ENCODE results near the gene TMX2.

- TF ChIP-seq, protein P1, sequence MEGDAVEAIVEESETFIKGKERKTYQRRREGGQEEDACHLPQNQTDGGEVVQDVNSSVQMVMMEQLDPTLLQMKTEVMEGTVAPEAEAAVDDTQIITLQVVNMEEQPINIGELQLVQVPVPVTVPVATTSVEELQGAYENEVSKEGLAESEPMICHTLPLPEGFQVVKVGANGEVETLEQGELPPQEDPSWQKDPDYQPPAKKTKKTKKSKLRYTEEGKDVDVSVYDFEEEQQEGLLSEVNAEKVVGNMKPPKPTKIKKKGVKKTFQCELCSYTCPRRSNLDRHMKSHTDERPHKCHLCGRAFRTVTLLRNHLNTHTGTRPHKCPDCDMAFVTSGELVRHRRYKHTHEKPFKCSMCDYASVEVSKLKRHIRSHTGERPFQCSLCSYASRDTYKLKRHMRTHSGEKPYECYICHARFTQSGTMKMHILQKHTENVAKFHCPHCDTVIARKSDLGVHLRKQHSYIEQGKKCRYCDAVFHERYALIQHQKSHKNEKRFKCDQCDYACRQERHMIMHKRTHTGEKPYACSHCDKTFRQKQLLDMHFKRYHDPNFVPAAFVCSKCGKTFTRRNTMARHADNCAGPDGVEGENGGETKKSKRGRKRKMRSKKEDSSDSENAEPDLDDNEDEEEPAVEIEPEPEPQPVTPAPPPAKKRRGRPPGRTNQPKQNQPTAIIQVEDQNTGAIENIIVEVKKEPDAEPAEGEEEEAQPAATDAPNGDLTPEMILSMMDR (IDR thresholded peaks at IDR 0.05; ENCODE audit: poor library complexity): peak; percentile 37
- TF ChIP-seq EZH2 (IDR thresholded peaks at IDR 0.05; ENCODE audit: borderline replicate concordance) (no peak), EZH2phosphoT487 (IDR thresholded peaks at IDR 0.05; ENCODE audit: low read depth, severe bottlenecking, unreplicated experiment) (no peak)
Measured at GRCh38 chr11:57667736-57668433, 44.5 kb upstream of the TMX2 start, which contains the start of gene ZDHHC5.

All from hepatocyte (in vitro differentiated cells).